HEK293 (cell line): Measurements from ENCODE around the gene BCL7C.

Experiments used
- CTCF ChIA-PET: fragments of 350-600 bp; formaldehyde crosslinking; extraction: SDS; loops from one replicate; lab custom pipeline; 2021; ENCODE audit warnings: antibody characterized with exemption; lab: Yijun Ruan, JAX
- POLR2A ChIA-PET: fragments of 300-600 bp; formaldehyde crosslinking; extraction: SDS; loops from one replicate; lab custom pipeline; 2020; ENCODE audit warnings: antibody characterized with exemption, inconsistent platforms; lab: Yijun Ruan, JAX
- H3K27ac ChIP-seq: fragments of 200-500 bp; sonication (Bioruptor generic); 2 replicates; pipeline ENCODE4 v1.5.1; 2014; ENCODE audit warnings: low read depth, low read length, control low read depth, inconsistent platforms; ENCODE audit errors: extremely low read depth
- H3K36me3 ChIP-seq, 2 experiments: fragments of 200-500 bp in 1 of 2; sonication (Bioruptor generic) in 1 of 2; 1 replicate in 1 of 2; 2 replicates in 1 of 2; pipeline ENCODE4 v1.5.1; 2014 to 2017; ENCODE audit warnings: inconsistent platforms in 2 of 2, low read length in 2 of 2; ENCODE audit not compliant: control insufficient read depth in 2 of 2, insufficient read depth in 1 of 2
- H3K4me1 ChIP-seq: fragments of 200-500 bp; sonication (Bioruptor generic); 2 replicates; pipeline ENCODE4 v1.5.1; 2014; ENCODE audit warnings: mild to moderate bottlenecking, low read length, inconsistent platforms; ENCODE audit not compliant: control insufficient read depth, insufficient read depth
- H3K4me3 ChIP-seq: 2 replicates; pipeline ENCODE4 v1.5.1; 2011; ENCODE audit warnings: low read depth, mild to moderate bottlenecking, control low read depth, low read length, moderate library complexity
- H3K9me3 ChIP-seq: fragments of 200-500 bp; sonication (Bioruptor generic); 2 replicates; pipeline ENCODE4 v1.5.1; 2014; ENCODE audit warnings: low read depth, low read length, inconsistent platforms; ENCODE audit not compliant: control insufficient read depth, insufficient read depth
- FEZF1 ChIP-seq: fragments of 450-650 bp; formaldehyde crosslinking; IDR thresholded peaks from 2 replicates; pipeline ENCODE4 v1.5.1; 2016; ENCODE audit warnings: missing biosample characterization, missing genetic modification characterization
- HOXA7 ChIP-seq: sonication (generic); formaldehyde crosslinking; IDR thresholded peaks from 2 replicates; pipeline ENCODE4 v1.8.1; 2022; ENCODE audit warnings: missing genetic modification reagents, borderline replicate concordance
- INSM2 ChIP-seq: fragments of 450-650 bp; formaldehyde crosslinking; IDR thresholded peaks from 2 replicates; pipeline ENCODE4 v1.5.1; 2016; ENCODE audit warnings: missing biosample characterization, missing genetic modification characterization
- RBAK ChIP-seq: fragments of 450-650 bp; formaldehyde crosslinking; IDR thresholded peaks from 2 replicates; pipeline ENCODE4 v1.5.1; 2016; ENCODE audit warnings: missing biosample characterization, missing genetic modification characterization
- ZBTB6 ChIP-seq: fragments of 450-650 bp; formaldehyde crosslinking; IDR thresholded peaks from 2 replicates; pipeline ENCODE4 v1.5.1; 2017; ENCODE audit warnings: missing biosample characterization, missing genetic modification characterization
- ZNF23 ChIP-seq: fragments of 450-650 bp; formaldehyde crosslinking; IDR thresholded peaks from 2 replicates; pipeline ENCODE4 v1.5.1; 2016; ENCODE audit warnings: missing biosample characterization, missing genetic modification characterization, borderline replicate concordance
- ZNF280C ChIP-seq: fragments of 450-650 bp; formaldehyde crosslinking; IDR thresholded peaks from 2 replicates; pipeline ENCODE4 v1.5.1; 2016; ENCODE audit warnings: missing biosample characterization, missing genetic modification characterization
- ZNF768 ChIP-seq: fragments of 450-650 bp; formaldehyde crosslinking; IDR thresholded peaks from 2 replicates; pipeline ENCODE4 v1.5.1; 2018; ENCODE audit warnings: missing biosample characterization, mild to moderate bottlenecking, missing genetic modification characterization
- ZSCAN23 ChIP-seq: fragments of 450-650 bp; formaldehyde crosslinking; IDR thresholded peaks from 2 replicates; pipeline ENCODE4 v1.5.1; 2016; ENCODE audit warnings: missing biosample characterization, missing genetic modification characterization

Gene BCL7C

GRCh38 chr16:30838876-30839471, 54.9 kb downstream of the BCL7C start:
- H3K4me1 ChIP-seq = no peaks in the 10 kb centered on the region
- no peaks in the 10 kb centered on the region for H3K9me3 ChIP-seq
- no peak for TF ChIP-seq INSM2
- TF ChIP-seq ZNF768 (tag by site-specific recombination) = no peak
- no peak for TF ChIP-seq FEZF1
- no peak for TF ChIP-seq ZBTB6 (tag by site-specific recombination)
- TF ChIP-seq ZSCAN23 (tag by site-specific recombination) = no peak
- TF ChIP-seq ZNF23 (tag by site-specific recombination) = no peak
- CTCF ChIA-PET = interaction anchor here (1.1 to 2.2 kb wide), 4 partner anchors 17 to 96 kb away, joined by 3 to 11 read pairs (median 8); no protein-coding TSS in a partner anchor
- no peaks in the 10 kb centered on the region for H3K36me3 ChIP-seq
- H3K4me3 ChIP-seq = no peak overlapping the region
- POLR2A ChIA-PET = interaction anchor here (0.6 to 1.7 kb wide), 3 partner anchors 33 to 45 kb away, joined by 3 to 5 read pairs (median 3); no protein-coding TSS in a partner anchor
- H3K27ac ChIP-seq = no peak overlapping the region

GRCh38 chr16:30837904-30838303, 56.0 kb downstream of the BCL7C start:
- Histone ChIP-seq H3K36me3 (no peaks in the 10 kb centered on the region), H3K4me3 (no peak overlapping the region), H3K27ac (no peak overlapping the region), H3K9me3 (no peaks in the 10 kb centered on the region), H3K4me1 (no peaks in the 10 kb centered on the region)
- POLR2A ChIA-PET = interaction anchor here (0.6 kb wide), 1 partner anchor 90 kb away, joined by 3 read pairs; the partner anchor contains the start of gene PHKG2
- TF ChIP-seq HOXA7 (no peak), RBAK (tag by site-specific recombination) (no peak), ZNF280C (tag by site-specific recombination) (no peak)
- CTCF ChIA-PET = interaction anchor here (0.6 to 2.2 kb wide), 9 partner anchors 18 to 104 kb away, joined by 3 to 7 read pairs (median 3); no protein-coding TSS in a partner anchor
